NAMALWA (cell line): Measurements from ENCODE around the gene POMP.
"Not testable (repeated sequence)": the region's sequence is repeated elsewhere in the genome, so short reads cannot be mapped to it uniquely, and the experiment has no call there.

Experiments used
- DNase-seq: peaks from one replicate; pipeline ENCODE4 v3.0.0-alpha.2; 2015; ENCODE audit warnings: low spot score

The POMP gene

DNA sequence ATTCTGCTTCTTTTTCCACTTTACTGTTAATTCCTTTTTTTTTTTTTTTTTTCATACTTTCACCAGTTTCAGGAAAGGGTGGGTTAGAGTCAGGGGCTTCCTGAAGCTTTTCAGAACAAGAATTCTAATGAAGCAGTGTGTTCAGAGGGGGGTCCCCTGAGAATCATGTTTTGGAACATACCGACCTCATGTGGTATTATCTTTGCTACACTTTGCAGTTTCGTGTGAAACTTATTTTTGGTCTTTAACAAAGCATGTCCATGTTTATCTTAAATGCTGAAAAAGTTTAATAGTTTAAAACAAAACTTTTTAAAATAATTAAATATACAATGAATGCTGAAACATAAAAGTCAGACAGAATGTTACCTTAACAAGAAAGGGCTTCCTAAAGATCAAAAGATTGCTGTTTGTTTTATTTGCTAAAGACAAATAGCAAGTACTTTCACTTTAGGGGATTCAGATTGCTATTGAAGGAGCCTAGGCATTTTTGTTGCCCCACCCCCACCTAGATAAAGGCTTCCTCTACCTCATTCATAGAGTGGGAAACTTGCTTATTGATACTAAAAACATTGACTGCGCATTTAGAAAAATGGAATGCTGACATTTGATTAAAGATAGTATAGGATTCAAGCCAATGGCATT lies 21.1 kb upstream of the POMP start:
- peak; percentile 64 for DNase-seq

DNA sequence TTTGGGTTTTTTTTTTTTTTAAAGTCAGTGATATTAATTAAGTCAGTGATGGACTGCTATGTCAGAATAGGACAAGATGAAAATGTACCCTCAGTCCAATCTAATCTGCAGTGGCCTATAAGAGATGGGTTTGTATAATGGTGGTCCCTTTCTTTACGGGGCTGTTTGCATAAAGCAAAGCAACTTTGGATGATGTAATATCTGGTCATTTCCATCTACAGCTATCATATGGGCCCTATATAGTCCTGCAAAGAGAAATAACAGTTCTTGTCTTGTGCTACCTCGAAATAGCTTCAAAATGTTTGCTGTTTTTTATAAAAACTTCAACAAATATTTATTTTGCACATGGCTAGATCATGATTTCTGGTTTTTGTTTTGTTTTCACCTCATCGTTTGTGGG lies 20.2 kb upstream of the POMP start:
- DNase-seq, result peak; percentile 17

DNA sequence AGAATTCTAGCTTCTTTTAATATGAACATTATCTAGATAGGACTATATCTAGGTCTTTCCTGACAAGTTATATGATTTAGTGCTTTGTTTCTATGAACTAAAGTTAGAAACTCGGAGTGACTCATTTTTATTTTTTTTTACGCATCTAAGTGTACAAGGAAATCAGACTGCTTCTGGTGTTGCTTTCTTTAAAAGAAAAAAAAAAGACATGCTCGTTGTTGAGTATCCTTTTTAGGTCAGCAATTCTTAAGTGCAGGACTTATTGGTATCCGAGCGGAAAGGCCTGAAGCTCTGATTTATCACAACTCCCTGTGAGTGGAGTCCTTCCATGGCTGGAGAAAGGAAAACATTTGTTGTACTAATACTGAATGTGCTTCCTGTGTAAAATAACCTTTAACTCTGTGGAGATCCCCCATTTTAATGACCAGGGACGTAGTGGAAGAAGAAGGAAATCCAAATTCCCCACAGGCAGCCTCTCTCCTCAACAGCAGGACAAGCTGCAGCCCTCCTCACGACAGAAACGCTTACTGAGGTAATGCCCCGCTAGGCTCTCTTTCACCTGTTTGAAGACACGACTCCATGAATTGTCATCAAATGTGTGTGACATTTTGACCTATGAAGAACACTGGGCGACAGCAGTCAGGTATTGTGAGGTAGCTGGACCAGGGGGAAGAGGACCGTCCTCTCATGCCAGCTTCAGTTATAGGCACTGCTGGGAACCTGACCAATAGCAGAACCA lies 17.9 kb upstream of the POMP start:
- DNase-seq, result no peak

DNA sequence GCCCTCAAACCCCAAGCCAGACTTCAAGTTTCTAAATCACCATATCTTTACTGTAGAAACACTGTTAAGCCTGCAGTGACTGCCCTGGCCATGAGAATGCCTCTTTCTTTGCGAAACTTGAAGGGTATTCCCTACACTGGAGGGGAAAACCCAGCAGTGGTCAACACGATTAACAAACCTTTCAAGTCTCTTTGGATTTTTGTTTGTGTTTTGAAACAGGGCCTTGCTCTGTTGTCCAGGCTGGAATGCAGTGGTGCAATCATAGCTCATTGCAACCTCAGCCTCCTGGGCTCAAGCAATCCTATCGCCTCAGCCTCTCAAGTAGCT lies 17.4 kb upstream of the POMP start:
- DNase-seq, result no peak

DNA sequence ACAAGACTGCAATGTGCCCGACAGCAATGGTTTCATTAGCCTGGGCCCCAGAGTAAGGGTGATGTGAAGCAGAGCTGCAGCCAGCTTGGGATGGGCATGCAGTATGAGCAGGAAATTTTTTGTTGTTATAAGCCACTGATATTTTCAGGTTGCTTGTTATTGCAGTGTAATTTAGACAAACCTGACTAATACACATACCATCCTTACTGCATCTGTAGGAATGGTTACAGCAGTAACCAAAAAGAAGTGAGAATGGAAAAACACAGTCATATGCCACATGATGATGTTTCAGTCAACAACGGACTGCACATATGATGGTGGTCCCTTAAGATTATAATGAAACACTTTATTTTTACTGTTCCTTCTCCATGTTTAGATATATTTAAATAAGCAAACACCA lies 8.6 kb upstream of the POMP start:
- DNase-seq, result no peak

DNA sequence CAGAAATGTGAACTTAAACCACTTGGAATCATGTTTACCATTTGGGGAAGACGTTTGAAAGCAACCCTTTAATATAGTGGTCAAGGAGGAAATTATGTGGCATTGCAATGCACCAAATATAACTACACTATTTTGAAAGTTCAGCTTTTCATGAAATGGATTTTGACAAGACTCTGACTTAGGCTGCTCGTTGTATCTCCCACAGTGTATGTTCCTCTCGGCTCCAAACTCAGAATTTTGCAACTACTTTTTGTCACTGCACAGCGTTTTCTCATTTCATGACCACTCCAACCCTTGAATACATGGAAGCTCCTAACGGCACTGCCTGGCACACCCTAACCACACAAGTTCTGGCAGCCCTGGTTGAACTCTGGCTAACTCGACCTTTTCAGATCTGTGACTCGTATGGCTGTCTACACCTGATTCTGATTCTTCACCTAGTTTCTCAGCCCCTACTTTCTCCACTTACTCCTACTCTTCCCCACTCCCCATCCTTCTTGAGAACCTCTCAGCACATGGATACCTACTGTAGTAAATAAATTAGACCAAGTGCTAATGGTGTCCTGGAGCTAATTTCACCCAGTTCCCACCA lies 7.0 kb upstream of the POMP start:
- DNase-seq, result no peak

DNA sequence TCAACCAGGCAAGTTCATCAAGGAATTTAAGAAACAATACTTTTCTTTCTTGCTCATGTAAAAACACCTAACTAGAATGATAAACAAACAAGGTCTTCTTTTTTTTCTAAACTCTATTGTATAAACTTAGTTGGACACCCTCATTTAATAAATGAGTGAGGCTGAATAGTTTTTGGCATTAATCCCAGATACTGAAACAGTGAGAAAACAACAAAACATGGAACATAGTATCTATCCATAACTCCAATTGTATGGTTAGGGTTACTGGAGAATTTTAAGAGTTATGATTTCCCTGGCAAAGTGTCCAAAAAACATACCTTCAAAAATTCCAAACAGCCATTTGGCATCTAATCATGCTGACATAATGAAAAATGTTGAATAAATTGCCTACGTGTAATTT lies 5.8 kb upstream of the POMP start:
- no peak for DNase-seq

DNA sequence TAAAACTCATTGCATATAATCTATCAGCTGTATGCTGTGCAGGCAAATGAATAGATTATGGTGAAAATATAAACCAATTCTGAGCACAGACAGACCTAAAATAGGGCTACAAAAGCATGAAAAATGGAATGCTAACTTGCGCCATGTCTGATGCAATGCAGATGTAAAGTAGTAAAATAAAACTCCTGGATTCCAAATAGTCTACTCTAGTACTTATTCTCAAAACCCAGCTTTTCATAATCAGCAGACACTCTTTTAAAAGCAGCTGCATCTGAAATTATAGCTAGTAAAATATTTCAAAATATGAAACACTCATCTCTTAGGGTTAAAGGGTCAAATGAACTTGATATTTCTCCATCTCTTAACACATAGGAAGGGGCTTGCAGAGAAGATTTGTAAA lies 4.7 kb upstream of the POMP start:
- no peak for DNase-seq

DNA sequence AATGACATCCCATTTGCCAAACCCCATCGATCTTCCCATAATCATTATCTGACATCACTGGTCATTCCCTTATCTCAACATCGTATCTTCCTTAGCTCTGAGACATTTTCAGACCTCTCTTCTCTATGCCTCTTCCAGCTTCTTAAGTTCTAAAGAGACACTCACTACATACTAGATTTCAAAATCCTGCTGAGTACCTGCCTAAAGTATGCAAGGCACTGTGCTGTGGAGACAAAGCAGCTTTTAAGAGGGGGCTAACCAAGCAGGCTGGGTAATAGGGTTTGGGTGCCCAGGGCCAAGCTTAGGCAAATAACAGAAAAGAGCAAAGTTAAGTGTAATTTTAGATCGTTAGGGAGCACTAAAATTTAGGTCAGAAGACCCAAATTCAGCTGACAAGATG lies 3.4 kb upstream of the POMP start:
- DNase-seq, result no peak

DNA sequence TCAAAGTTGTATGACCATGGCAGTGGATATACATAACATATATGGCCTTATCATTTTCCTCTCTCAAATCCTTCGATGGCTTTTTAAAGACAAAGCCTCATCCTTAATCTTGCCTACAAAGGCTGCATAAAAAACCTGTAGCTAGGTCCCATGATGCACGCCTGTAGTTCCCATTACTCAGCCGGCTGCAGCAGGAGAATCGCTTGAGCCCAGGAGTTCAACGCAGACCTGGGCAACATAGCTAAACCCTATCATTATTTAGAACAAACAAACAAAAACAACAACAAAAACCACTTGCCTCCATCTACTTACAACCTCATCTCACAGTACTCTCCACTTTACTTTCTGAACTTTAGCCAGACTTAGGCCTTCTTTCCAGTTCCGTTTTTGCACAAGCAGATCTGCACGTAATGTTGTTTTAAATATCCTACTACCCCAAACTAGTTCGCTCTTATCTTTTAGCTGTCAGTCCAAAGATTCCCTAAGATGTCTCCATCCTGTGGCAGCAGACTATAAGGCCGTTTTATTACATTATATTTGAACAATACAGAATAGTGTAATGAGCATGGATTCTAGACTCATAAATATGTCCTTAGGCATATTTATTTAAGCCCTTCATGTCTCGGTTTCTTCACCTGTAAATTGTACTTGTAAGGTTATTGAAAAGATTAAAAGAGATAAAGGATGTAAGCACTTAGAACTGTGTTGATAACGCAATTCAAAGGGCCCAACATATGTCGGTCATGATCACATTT lies 969 bp upstream of the POMP start:
- peak; percentile 66 for DNase-seq

DNA sequence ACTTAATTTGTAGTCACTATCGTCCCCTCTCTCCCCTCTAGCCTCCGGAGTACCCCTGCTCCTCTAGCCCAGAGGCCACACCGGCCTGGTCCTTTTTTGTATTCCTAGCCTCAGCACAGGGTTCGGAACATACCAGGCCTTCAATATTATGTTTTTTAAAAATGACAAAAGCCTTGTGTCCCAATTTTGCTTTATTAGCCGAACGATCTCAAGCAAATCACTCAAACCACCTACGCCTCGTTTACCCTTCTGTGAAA lies 463 bp upstream of the POMP start:
- DNase-seq, result peak; percentile 56

DNA sequence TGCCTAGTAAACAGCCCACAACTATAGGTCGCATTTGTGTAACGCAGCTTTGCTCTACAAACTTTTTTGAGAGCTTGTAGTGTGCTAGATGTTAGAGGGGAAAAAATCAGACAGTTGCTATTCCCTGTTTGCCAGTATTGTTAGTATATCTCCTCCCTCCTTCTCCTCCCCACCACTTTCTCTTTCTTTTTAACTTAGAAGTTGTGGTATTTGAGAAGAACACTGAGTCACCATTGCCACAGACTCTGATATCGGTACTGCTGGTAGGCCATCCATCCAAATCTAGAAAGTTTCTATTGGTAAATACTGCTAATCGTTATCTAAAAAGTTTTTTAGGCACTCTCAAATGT lies 666 bp downstream of the POMP start:
- DNase-seq, result no peak

DNA sequence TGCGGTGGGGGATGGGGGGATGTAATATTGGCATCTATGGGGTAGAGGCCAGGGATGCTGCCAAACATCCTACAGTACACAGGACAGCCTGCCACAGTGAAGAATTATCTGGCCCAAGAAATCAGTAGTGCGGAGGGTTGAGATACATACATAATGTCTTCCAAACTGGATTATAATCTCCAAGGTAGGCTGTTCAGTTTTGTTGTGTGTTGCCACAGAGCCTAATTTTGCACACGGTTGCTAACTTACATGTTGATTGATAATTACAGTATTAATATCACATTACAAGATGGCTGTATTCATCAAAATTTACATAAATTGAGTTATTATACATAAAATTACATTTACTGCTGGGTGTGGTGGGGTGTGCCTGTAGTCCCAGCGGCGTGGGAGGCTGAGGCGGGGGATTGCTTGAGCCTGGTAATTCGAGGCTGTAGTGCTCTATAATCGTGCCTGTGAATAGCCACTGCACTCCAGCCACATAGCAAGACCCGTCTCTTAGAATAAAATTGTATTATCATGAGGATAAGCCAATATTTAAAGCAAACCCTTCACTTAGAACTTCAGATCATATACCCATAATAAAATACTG lies 8.1 kb downstream of the POMP start:
- DNase-seq, result no peak

DNA sequence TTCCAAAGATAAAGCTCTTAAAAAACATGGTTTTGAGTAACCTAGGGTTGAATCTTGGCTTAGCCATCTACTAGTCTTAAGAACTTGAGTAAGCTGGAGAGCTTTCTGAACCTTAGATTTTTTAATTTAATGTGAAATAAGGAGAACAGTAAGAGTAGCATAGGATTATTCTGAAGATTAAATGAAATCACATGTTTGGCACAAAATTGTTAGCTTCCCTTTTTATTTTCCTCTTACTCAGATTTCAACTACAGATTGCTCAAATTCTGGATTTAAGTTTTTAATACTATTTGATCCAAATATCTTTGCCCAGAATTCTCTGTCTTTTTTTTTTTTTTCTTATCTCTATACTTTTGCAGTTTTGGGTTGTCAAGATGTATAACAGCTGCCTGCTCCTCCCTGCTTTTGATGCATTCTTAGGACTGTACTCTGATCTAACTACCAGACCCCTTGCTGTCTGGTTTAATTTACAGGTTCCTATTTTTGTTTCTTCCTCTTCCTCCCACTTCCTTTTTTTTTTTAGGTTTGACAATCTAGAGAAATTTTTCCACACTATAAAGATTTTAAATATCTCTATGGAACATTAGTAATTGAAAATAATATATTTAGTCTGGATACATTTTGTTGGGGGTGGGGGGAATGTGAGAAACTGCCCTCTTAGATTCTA lies 12.3 kb downstream of the POMP start:
- DNase-seq, result no peak

DNA sequence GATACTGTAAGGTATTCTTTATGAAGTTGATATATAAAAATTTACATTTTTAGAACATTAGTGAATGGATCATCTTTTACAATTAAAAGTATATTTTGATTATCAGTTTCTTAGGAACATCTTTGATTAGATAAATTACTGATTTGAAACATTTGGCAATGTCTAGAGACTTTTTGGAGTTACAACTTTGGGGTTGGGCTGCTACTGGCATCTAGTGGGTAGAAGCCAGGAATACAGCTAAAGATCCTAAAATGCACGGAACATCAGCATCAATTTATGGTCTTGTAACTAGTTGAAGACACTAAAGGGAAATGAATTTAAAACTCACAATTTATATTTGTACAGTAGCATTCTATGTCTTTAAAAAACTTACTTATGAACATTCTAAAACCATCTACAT lies 19.9 kb downstream of the POMP start:
- peak; percentile 13 for DNase-seq

DNA sequence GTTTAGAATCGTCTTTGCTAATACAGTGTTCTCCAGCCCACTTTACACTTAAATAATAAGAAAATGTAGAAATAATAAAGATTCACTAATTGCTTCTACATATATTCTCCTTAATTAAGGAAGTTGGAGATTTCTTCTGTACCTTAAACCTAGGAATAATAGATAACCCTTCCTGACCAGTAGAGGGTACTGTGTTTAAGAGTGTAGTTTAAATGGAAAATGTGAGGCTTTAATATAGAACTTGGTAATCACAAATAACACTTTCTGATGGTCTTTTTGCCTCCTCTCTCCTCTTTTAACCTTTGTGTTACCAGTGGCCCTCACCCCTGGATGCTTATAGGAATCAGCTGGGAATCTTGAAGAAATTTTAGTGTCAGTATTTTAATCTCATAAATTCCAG lies 20.7 kb downstream of the POMP start:
- peak; percentile 17 for DNase-seq

DNA sequence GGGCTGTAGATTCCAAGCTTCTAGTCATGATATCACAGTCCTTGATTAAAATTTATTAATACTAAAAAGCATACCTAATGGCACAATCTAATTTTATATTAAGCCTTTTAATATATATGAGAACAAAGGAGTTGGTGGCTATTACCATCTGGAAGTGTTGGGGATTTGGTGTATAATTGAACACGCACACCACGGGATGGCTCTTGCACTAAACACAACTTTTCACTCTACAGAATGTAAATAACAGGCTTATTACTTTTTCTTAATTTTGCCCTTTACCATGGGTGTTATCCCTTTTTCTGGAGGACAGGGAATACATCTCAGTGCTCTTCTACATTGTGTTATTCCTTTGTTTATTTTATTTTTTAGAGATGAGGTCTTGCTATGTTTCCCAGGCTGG lies 21.6 kb downstream of the POMP start:
- DNase-seq, result no peak

DNA sequence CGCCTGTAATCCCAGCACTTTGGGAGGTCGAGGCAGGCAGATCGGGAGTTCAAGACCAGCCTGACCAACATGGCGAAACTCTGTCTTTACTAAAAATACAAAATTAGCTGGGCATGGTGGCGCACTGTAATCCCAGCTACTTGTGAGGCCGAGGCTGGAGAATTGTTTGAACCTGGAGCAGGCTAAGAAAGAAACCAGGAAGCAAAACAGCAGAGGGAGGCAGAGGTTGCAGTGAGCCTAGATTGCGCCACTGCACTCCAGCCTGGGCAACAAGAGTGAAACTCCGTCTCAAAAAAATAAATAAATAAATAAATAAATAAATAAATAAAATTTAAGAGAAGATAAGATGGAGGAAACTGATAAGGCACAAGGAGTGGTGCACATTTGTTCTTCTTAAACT lies 24.2 kb downstream of the POMP start:
- DNase-seq, result not testable (repeated sequence)

DNA sequence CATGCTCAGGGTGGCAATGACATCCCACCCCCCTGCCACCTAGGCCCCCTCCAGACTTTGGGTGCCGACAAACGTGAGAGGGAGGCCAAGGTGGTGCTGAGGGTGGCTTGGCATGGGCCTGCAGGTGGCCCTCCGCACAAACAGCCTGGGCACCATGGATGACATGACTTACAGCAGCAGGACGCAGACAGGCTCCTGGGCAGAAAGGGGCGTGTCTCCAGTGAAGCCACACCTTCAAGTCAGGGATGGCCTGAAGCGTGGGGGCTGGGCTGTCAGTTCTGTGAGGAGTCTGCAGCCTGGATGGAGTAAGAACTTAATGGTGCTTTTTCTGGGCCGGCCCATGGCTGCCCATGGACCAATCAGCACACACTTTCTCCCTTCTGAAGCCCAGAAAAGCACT lies 25.3 kb downstream of the POMP start:
- no peak for DNase-seq

DNA sequence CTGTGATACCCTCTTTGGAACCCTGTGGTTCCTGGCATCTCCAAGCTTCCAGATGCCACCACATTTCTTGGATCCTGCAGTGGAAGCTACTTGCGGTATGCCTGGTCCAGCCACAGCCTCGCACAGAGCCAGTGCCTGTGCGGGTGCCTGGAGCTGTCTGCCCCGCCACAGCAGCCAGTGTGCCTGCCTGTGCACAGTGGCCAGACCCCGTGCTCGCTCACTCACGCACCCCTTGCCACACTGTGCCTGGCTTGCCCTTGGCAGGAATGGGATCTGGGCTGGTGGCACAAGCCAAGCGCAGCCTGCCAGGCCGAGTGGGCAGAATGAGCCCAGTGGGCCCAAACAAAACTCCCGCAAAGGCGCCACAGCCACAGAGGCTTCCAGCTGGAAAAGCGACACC lies 26.2 kb downstream of the POMP start:
- no peak for DNase-seq

DNA sequence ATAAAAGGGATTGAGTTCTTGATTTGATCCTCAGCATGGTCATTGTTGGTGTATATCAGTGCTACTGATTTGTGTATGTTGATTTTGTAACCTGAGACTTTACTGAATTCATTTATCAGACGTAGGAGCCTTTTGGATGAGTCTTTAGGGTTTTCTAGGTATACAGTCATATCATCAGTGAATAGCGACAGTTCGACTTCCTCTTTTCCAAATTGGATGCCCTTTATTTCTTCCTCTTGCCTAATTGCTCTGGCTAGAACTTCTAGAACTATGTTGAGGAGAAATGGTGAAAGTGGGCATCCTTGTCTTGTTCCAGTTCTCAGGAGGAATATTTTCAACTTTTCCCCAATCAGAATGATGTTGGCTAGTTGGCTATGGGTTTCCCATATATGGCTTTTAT lies 27.0 kb downstream of the POMP start:
- no peak for DNase-seq
